ENCODE measurements around the gene POFUT1. TPM values are rescaled to one million over a fixed set of nuclear protein-coding genes. Genes with fewer than 3 reads are reported as not detected.
"Not testable (repeated sequence)": the region's sequence is repeated elsewhere in the genome, so short reads cannot be mapped to it uniquely, and the experiment has no call there.

The POFUT1 gene
- total RNA-seq, 1 experiment from 2014 or later, result 51.3 TPM

DNA sequence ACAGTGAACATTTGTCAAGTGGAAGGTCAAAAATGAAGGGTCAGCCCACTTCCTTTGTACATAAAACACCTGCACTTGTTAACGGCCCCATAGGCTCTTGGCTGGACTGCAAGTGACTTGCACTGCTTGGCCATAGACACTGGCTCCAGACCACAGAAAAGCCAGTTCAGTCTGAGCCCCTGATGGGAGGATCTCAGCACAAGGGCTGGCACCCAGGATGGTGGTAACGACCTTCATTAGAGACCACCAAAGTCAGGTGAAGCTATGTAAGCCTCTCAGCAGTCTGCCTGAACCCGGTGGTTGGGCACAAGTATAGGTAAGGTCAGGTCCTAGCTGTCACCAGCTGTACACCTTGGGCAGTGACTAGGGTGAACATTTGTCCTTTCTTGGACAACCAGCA is 16.3 kb upstream of the POFUT1 start:
- H3K9me2 ChIP-seq (ENCODE audit: insufficient read depth), result no peaks in the 10 kb centered on the region
- intact Hi-C loops (cut with micrococcal nuclease; ENCODE audit: unreplicated experiment), result no loop called here
- H3K4me1 ChIP-seq (replicated peaks; ENCODE audit: insufficient read depth), result no peaks in the 10 kb centered on the region
- no peaks in the 10 kb centered on the region for H3K79me2 ChIP-seq (ENCODE audit: low read depth)
- CTCF ChIA-PET, result interaction anchor here (0.6 kb wide), 1 partner anchor 475 kb away, joined by 3 read pairs; no protein-coding TSS in a partner anchor
- H3K9me3 ChIP-seq (ENCODE audit: insufficient read depth, low read depth), result no peaks in the 10 kb centered on the region
- peaks cover 4% of the 10 kb centered on the region; the same call in 1 of the 2 replicates for H3K36me3 ChIP-seq (ENCODE audit: low read depth)
- H2AFZ ChIP-seq, result no peak overlapping the region
- peaks cover 8% of the 10 kb centered on the region; the same call in 1 of the 2 replicates for H4K20me1 ChIP-seq (ENCODE audit: insufficient read depth)
- DNase-seq, result no peak
- POLR2A ChIA-PET (ENCODE audit: unreplicated experiment), result no interaction called here
- H3K4me2 ChIP-seq, result no peak overlapping the region
- H3K4me3 ChIP-seq, result no peak overlapping the region
- H3K27me3 ChIP-seq (ENCODE audit: insufficient read depth, low read depth), result no peaks in the 10 kb centered on the region
- peaks cover 8% of the 10 kb centered on the region; the same call in 1 of the 2 replicates for H3F3A ChIP-seq (ENCODE audit: insufficient read depth, low read depth)
- TF ChIP-seq EZH2 (IDR thresholded peaks at IDR 0.05; ENCODE audit: low read depth), result no peak
- TF ChIP-seq, protein P1, sequence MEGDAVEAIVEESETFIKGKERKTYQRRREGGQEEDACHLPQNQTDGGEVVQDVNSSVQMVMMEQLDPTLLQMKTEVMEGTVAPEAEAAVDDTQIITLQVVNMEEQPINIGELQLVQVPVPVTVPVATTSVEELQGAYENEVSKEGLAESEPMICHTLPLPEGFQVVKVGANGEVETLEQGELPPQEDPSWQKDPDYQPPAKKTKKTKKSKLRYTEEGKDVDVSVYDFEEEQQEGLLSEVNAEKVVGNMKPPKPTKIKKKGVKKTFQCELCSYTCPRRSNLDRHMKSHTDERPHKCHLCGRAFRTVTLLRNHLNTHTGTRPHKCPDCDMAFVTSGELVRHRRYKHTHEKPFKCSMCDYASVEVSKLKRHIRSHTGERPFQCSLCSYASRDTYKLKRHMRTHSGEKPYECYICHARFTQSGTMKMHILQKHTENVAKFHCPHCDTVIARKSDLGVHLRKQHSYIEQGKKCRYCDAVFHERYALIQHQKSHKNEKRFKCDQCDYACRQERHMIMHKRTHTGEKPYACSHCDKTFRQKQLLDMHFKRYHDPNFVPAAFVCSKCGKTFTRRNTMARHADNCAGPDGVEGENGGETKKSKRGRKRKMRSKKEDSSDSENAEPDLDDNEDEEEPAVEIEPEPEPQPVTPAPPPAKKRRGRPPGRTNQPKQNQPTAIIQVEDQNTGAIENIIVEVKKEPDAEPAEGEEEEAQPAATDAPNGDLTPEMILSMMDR (conservative IDR thresholded peaks at IDR 0.05), result no peak
- no TSS peak for BruUV-seq (replicated peaks)
- H3K27ac ChIP-seq, result no peak overlapping the region

DNA sequence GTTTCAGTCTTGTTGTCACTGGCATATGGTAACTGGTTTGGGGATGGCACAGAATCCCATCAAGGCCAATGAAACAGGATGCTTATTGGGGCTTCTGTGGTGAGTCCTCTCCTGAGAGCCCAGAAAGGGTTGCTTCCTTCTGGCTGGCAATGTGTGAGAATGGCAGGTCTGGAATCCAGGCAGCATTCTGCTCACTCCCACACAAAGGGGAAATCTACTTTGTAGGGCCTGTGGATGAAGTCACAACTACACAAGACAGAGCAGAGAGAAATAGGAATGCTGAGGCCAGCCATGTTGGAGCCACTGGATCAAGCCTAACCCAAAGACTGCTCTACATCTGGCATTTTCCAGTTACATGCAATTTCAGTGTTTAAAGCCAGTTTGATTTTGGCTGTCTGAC is 15.8 kb upstream of the POFUT1 start:
- Histone ChIP-seq H3K27ac (no peak overlapping the region), H3K9me2 (ENCODE audit: insufficient read depth) (no peaks in the 10 kb centered on the region), H3K27me3 (ENCODE audit: insufficient read depth, low read depth) (no peaks in the 10 kb centered on the region), H3K36me3 (ENCODE audit: low read depth) (peaks cover 4% of the 10 kb centered on the region; the same call in 1 of the 2 replicates), H3F3A (ENCODE audit: insufficient read depth, low read depth) (peaks cover 8% of the 10 kb centered on the region; the same call in 1 of the 2 replicates), H3K79me2 (ENCODE audit: low read depth) (no peaks in the 10 kb centered on the region), H3K4me1 (replicated peaks; ENCODE audit: insufficient read depth) (no peaks in the 10 kb centered on the region), H3K9me3 (ENCODE audit: insufficient read depth, low read depth) (no peaks in the 10 kb centered on the region), H3K4me3 (no peak overlapping the region), H4K20me1 (ENCODE audit: insufficient read depth) (peaks cover 8% of the 10 kb centered on the region; the same call in 1 of the 2 replicates), H2AFZ (no peak overlapping the region), H3K4me2 (no peak overlapping the region)
- no TSS peak for BruUV-seq (replicated peaks)
- DNase-seq, result no peak
- CTCF ChIA-PET, result no interaction called here
- POLR2A ChIA-PET (ENCODE audit: unreplicated experiment), result no interaction called here
- no peak for TF ChIP-seq EZH2 (IDR thresholded peaks at IDR 0.05; ENCODE audit: low read depth)
- TF ChIP-seq, protein P1 (conservative IDR thresholded peaks at IDR 0.05), result no peak
- intact Hi-C loops (cut with micrococcal nuclease; ENCODE audit: unreplicated experiment), result no loop called here

DNA sequence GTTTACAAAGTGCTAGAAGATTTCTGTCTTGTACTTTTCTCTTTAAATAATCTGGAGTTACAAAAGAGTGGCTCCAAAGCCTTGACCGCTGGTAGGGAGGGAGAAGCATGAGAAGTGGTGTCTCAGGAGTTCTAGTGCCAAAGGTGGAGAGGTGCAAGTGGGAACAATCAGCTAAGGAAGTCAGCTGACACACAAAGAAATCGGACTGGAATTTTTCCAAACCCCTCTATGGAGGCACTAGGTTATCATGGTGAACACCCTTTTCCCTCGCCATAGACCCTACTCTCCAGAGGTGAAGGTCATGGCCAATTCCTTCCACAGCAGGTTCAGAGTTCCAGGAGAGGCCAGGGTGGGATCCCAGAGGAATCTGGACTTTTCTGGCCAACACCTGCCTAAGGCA is 15.0 kb upstream of the POFUT1 start:
- Histone ChIP-seq H3K4me1 (replicated peaks; ENCODE audit: insufficient read depth) (no peaks in the 10 kb centered on the region), H3K27ac (no peak overlapping the region), H2AFZ (no peak overlapping the region), H3K4me2 (no peak overlapping the region), H3K9me2 (ENCODE audit: insufficient read depth) (no peaks in the 10 kb centered on the region), H3K4me3 (no peak overlapping the region), H3F3A (ENCODE audit: insufficient read depth, low read depth) (peaks cover 8% of the 10 kb centered on the region; the same call in 1 of the 2 replicates), H3K27me3 (ENCODE audit: insufficient read depth, low read depth) (no peaks in the 10 kb centered on the region), H3K9me3 (ENCODE audit: insufficient read depth, low read depth) (no peaks in the 10 kb centered on the region), H3K36me3 (ENCODE audit: low read depth) (peaks cover 4% of the 10 kb centered on the region; the same call in 1 of the 2 replicates), H4K20me1 (ENCODE audit: insufficient read depth) (peaks cover 8% of the 10 kb centered on the region; the same call in 1 of the 2 replicates), H3K79me2 (ENCODE audit: low read depth) (no peaks in the 10 kb centered on the region)
- TF ChIP-seq EZH2 (IDR thresholded peaks at IDR 0.05; ENCODE audit: low read depth), result no peak
- TF ChIP-seq, protein P1 (conservative IDR thresholded peaks at IDR 0.05), result no peak
- ChIA-PET CTCF (no interaction called here), POLR2A (ENCODE audit: unreplicated experiment) (no interaction called here)
- intact Hi-C loops (cut with micrococcal nuclease; ENCODE audit: unreplicated experiment), result no loop called here
- no peak for DNase-seq
- no TSS peak for BruUV-seq (replicated peaks)

DNA sequence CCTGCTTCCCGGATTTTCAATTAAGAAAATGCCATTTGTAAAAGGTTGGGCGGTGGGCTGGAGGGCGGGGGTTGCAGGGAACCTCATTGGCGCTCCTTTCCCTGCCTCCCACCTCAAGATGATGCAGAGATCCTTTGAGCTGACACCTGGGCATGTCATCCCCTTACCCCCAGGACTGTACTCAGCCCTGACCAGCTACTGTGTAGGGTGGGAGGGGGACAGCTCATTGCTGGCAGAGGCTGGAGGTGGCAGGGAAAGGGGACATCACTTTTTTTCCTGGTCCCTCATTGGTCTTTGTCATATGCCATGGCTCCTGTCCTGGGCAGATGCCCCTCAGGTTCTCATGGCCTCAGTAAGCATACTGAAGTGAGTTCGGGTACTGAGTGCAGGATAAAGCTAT is 14.3 kb upstream of the POFUT1 start:
- BruUV-seq (replicated peaks); H3K27ac ChIP-seq; H4K20me1 ChIP-seq (ENCODE audit: insufficient read depth); DNase-seq; intact Hi-C loops (cut with micrococcal nuclease; ENCODE audit: unreplicated experiment); H3K4me1 ChIP-seq (replicated peaks; ENCODE audit: insufficient read depth); H3K9me3 ChIP-seq (ENCODE audit: insufficient read depth, low read depth); H3K27me3 ChIP-seq (ENCODE audit: insufficient read depth, low read depth); H3K79me2 ChIP-seq (ENCODE audit: low read depth); H3K4me3 ChIP-seq; H3K36me3 ChIP-seq (ENCODE audit: low read depth); POLR2A ChIA-PET (ENCODE audit: unreplicated experiment); H3K9me2 ChIP-seq (ENCODE audit: insufficient read depth); H2AFZ ChIP-seq; H3F3A ChIP-seq (ENCODE audit: insufficient read depth, low read depth); H3K4me2 ChIP-seq: not testable (repeated sequence)
- CTCF ChIA-PET, result interaction anchor here (0.7 kb wide), 1 partner anchor 234 kb away, joined by 4 read pairs; no protein-coding TSS in a partner anchor

Data from PC-9 (cell line).